Activated CD4-positive, alpha-beta T cell treated with anti-CD3 and anti-CD28 coated beads, Interleukin-2, amount 10 ng/mL, durations not matched to agents 7 days and 5 days (primary cell): ENCODE results near the gene IGSF3. TPM values are rescaled to one million over a fixed set of nuclear protein-coding genes. Genes with fewer than 3 reads are reported as not detected.

ENCODE experiments used
- CTCF ChIA-PET: fragments of 350-600 bp; sonication (Branson Sonifier 250); formaldehyde crosslinking; loops from one replicate; lab custom pipeline; 2021; ENCODE audit warnings: antibody characterized with exemption; lab: Charles Lee
- POLR2A ChIA-PET: fragments of 350-600 bp; sonication (Branson Sonifier 250); formaldehyde crosslinking; loops from one replicate; lab custom pipeline; 2021; ENCODE audit warnings: antibody characterized with exemption; lab: Charles Lee
- DNase-seq: peaks from one replicate; pipeline ENCODE4 v3.0.0-alpha.2; 2020
- H3K27ac Mint-ChIP-seq: one replicate; pipeline ENCODE4 v1.8.0; 2021; ENCODE audit warnings: mild to moderate bottlenecking, moderate library complexity, mixed read lengths
- H3K27me3 Mint-ChIP-seq: one replicate; pipeline ENCODE4 v1.8.0; 2021; ENCODE audit warnings: mixed read lengths
- H3K36me3 Mint-ChIP-seq: one replicate; pipeline ENCODE4 v1.8.0; 2021; ENCODE audit warnings: low read depth, mixed read lengths
- H3K4me1 Mint-ChIP-seq: one replicate; pipeline ENCODE4 v1.8.0; 2021; ENCODE audit warnings: mixed read lengths
- H3K4me3 Mint-ChIP-seq: one replicate; pipeline ENCODE4 v1.8.0; 2021; ENCODE audit warnings: mild to moderate bottlenecking, moderate library complexity, mixed read lengths
- H3K9me3 Mint-ChIP-seq: one replicate; pipeline ENCODE4 v1.8.0; 2021; ENCODE audit warnings: mixed read lengths
- total RNA-seq, 2 experiments: library from RNA; stranded (reverse); gene quantifications; one replicate each; pipeline ENCODE4 v1.2.3, GENCODE V29; 2021

IGSF3 gene
- total RNA-seq, 2 experiments from 2014 or later: 0.35 to 0.77 TPM

DNA sequence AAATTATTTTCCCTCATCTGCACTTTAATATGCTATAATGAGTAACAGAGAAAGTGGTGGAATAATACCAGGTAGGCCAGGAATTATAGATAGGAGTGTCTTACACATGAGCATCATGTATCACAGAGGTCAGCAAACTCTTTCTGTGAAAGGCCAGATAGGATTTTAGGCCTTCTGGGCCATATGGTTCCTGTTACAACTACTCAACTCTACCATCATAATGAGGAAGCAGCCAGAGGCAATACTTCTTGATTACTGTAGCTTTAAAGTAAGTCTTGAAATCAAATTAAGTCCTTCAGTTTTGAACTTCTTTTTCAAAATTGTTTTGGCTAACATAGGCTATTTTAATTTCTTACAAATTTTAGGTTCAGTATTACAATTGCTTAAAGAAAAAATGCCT, 32.1 kb upstream of the IGSF3 start:
- H3K27me3 Mint-ChIP-seq: peaks cover under 1% of the 10 kb centered on the region
- ChIA-PET POLR2A (no interaction called here), CTCF (no interaction called here)
- no peaks in the 10 kb centered on the region for H3K36me3 Mint-ChIP-seq
- H3K4me3 Mint-ChIP-seq: no peak overlapping the region
- no peak overlapping the region for H3K27ac Mint-ChIP-seq
- no peaks in the 10 kb centered on the region for H3K9me3 Mint-ChIP-seq
- no peak for DNase-seq
- no peaks in the 10 kb centered on the region for H3K4me1 Mint-ChIP-seq

DNA sequence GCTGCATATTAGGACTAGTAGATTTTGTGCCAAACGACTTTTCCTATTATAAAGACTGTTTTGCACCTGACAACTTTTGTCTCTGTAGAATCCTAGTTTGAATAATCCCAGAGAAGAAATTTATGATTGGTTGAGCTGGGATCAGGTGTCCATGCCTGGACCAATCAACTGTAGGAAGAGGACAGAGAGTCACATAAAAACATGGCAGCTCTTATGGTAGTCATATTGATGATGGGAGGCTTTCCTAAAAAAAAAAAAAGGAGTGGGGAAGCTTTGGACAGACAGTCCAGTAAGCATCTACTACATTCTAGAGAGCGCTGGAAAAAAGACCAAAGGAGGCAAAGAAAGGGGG, 30.7 kb upstream of the IGSF3 start:
- ChIA-PET CTCF (interaction anchor here (1.0 kb wide), 1 partner anchor 20 kb away, joined by 3 read pairs; no protein-coding TSS in a partner anchor), POLR2A (no interaction called here)
- H3K27ac Mint-ChIP-seq: no peak overlapping the region
- H3K4me3 Mint-ChIP-seq: no peak overlapping the region
- H3K4me1 Mint-ChIP-seq: no peaks in the 10 kb centered on the region
- no peaks in the 10 kb centered on the region for H3K9me3 Mint-ChIP-seq
- no peaks in the 10 kb centered on the region for H3K36me3 Mint-ChIP-seq
- no peaks in the 10 kb centered on the region for H3K27me3 Mint-ChIP-seq
- no peak for DNase-seq

DNA sequence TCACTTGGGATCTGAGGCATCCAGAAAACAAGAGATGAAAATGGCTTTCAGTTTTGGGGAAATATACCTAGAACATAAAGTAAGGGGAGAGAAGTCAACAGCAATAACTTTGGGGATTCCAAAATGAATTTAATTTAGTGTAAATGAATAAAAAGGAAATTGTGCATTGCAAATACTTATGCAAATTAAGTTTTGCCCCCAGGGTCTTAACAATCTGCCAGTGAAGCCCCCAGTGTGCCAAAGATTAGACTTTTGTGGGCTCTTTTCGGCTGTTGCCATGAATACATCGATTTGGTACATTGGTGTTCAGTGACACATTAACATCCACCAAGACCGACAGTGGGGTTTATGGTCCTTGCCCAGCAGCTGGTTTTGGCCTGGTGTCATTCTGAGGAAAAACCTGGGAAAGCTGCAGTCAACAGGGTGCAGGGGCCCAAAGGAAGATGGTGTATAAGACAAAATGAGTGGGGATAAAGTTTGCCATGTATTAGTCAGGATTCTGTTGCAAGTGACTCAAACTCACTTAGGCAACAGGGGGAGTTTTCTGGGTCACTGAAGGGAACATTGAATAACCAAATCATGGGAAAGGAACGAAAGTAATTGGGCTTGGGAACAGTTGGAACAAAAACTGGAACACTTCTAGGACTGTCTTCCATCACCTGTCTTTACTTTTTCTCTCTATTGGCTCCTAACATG, 30.2 kb upstream of the IGSF3 start:
- Mint-ChIP-seq H3K9me3 (no peaks in the 10 kb centered on the region), H3K27me3 (no peaks in the 10 kb centered on the region), H3K4me1 (no peaks in the 10 kb centered on the region), H3K27ac (no peak overlapping the region), H3K4me3 (no peak overlapping the region), H3K36me3 (no peaks in the 10 kb centered on the region)
- DNase-seq: no peak
- POLR2A ChIA-PET: no interaction called here
- CTCF ChIA-PET: interaction anchor here (1.0 kb wide), 1 partner anchor 20 kb away, joined by 3 read pairs; no protein-coding TSS in a partner anchor

DNA sequence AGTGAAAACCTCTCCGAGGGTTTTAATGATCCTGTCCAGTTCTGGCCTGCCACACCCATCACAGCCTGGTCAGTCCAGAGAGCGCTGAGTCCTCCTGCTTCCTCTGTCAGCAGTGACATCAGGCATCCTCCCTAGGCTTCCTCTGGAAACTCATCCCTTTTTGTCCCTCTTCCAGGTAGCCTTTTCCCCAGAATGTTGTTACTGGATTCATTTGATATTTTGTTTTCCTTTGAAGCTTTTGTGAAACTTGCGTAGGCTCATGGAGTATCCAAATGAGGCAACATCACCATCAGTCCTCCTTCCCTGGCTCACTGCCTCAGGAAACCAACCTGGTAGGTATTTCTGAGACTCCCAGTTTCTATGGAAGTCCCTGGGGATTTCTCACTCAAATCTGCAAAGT, 27.0 kb upstream of the IGSF3 start:
- Mint-ChIP-seq H3K36me3 (no peaks in the 10 kb centered on the region), H3K27ac (no peak overlapping the region), H3K4me1 (no peaks in the 10 kb centered on the region), H3K27me3 (no peaks in the 10 kb centered on the region), H3K9me3 (no peaks in the 10 kb centered on the region), H3K4me3 (no peak overlapping the region)
- POLR2A ChIA-PET: no interaction called here
- DNase-seq: no peak
- CTCF ChIA-PET: interaction anchor here (0.6 kb wide), 1 partner anchor 421 kb away, joined by 5 read pairs; no protein-coding TSS in a partner anchor

DNA sequence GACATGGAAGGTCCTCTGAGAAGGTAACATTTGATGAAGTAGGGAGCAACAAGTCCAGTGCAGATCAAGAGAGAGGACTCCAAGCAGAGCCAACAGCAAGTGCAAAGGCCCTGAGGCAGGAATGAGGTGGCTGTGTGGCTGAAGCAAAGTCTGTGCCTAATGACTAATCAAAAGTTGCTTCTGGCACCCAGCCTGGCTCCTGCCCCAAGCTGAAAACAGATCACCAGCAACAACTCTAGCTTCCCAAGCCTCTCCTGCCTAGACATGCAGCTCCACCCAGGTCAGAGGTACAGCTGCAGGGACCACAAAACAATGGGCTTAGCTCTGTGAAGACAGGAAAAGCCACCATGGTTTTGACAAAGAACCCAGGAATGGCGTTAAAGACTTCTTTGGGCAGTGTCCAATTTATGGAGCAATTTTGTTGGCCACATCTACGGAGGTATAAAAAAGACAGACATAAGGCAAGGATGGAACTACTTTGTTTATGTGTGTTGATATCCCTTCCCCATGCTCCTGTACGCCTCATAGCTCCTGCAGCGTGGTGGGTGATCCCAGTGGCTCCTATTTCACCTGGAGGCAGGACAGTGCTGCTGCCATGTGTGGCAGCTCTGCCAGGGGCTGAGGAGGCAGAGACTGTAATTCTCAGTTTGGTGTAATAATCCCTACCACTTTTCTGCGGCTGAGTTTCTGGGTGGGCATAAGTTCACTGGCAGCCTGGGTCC, 26.4 kb upstream of the IGSF3 start:
- no peak for DNase-seq
- no peaks in the 10 kb centered on the region for H3K36me3 Mint-ChIP-seq
- ChIA-PET CTCF (interaction anchor here (0.5 to 1.0 kb wide), 4 partner anchors 15 to 422 kb away, joined by 3 to 5 read pairs (median 3); no protein-coding TSS in a partner anchor), POLR2A (no interaction called here)
- H3K4me1 Mint-ChIP-seq: no peaks in the 10 kb centered on the region
- H3K4me3 Mint-ChIP-seq: no peak overlapping the region
- no peak overlapping the region for H3K27ac Mint-ChIP-seq
- no peaks in the 10 kb centered on the region for H3K27me3 Mint-ChIP-seq
- H3K9me3 Mint-ChIP-seq: no peaks in the 10 kb centered on the region

DNA sequence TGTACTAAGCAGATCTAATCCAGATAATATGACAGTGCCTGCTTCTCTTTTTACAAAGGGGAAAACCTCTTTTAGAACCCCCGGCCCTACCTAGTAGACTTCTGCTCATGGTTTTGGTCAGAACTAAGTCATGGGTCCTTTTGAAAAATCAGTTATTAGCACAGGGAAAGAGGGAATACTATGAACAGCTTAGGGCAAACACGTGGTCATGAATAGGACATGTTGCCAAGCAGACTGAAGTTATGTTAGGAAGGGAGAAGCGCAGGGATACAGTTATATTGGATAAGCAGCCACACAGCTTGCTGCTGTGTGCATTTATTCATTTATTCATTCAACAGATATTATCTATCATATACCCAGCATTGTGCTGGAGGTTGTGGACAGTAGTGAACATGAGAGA, 25.3 kb upstream of the IGSF3 start:
- CTCF ChIA-PET: interaction anchor here (0.6 to 1.1 kb wide), 4 partner anchors 10 to 396 kb away, joined by 3 to 4 read pairs (median 4); no protein-coding TSS in a partner anchor
- POLR2A ChIA-PET: no interaction called here
- Mint-ChIP-seq H3K36me3 (no peaks in the 10 kb centered on the region), H3K4me1 (no peaks in the 10 kb centered on the region), H3K9me3 (no peaks in the 10 kb centered on the region), H3K27ac (no peak overlapping the region), H3K4me3 (no peak overlapping the region), H3K27me3 (no peaks in the 10 kb centered on the region)
- DNase-seq: no peak

DNA sequence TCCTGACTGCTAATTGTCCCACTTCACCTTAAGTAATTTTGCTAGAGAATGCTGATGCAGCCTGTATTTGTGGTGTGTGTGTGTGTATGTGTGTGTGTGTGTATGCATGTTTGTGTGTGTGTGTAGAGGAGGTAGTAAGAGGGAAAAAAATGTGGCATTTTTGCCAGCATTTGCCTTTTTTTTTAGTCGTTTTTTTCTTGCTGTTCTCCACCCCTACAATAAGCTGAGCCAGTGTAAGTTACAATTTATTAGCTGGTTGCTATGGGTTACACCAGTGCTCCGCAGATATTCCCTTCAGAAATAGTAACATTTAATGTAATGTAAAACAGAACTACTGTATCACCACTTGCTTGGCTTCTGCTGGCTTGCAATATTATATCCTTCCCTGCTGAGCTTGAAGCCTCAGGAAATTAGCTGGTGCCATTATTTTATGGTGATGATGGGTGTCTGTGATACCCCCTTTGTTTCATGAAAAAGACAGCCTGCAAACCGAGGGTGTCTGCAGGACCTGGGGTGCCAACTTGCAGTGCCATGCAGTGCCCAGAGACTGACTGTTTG, 23.4 kb upstream of the IGSF3 start:
- Mint-ChIP-seq H3K4me1 (no peaks in the 10 kb centered on the region), H3K27me3 (no peaks in the 10 kb centered on the region)

DNA sequence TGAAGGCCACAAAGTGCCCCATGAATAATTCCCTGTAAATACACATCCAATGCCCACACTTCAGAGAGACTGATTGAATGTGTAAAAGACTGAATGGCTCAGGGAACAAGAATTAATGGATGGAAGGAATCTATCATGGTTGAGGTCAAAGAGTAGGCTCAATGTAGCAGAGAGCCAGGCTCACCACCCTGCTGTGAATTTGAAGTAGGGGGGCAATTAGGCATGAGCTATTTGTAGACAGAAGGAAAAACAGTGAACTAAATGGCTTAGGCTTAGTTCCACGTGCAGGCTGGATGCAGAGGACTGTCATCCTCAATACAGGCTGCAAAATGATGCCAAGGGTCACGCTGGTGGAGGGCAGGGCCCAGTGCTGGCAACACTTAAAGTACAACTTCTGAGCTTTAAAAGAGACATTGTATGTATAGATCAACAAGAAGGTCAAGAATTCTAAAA, 22.9 kb upstream of the IGSF3 start:
- Mint-ChIP-seq H3K36me3 (no peaks in the 10 kb centered on the region), H3K4me1 (no peaks in the 10 kb centered on the region), H3K9me3 (no peaks in the 10 kb centered on the region), H3K27me3 (no peaks in the 10 kb centered on the region), H3K4me3 (no peak overlapping the region), H3K27ac (no peak overlapping the region)
- POLR2A ChIA-PET: no interaction called here
- DNase-seq: no peak
- CTCF ChIA-PET: no interaction called here

More for the DNA sequence above, 23.4 kb upstream of the IGSF3 start:
- DNase-seq: no peak
- H3K4me3 Mint-ChIP-seq: no peak overlapping the region
- H3K27ac Mint-ChIP-seq: no peak overlapping the region
- H3K36me3 Mint-ChIP-seq: no peaks in the 10 kb centered on the region
- no peaks in the 10 kb centered on the region for H3K9me3 Mint-ChIP-seq
- ChIA-PET POLR2A (no interaction called here), CTCF (interaction anchor here (0.6 kb wide), 1 partner anchor 182 kb away, joined by 3 read pairs; no protein-coding TSS in a partner anchor)

DNA sequence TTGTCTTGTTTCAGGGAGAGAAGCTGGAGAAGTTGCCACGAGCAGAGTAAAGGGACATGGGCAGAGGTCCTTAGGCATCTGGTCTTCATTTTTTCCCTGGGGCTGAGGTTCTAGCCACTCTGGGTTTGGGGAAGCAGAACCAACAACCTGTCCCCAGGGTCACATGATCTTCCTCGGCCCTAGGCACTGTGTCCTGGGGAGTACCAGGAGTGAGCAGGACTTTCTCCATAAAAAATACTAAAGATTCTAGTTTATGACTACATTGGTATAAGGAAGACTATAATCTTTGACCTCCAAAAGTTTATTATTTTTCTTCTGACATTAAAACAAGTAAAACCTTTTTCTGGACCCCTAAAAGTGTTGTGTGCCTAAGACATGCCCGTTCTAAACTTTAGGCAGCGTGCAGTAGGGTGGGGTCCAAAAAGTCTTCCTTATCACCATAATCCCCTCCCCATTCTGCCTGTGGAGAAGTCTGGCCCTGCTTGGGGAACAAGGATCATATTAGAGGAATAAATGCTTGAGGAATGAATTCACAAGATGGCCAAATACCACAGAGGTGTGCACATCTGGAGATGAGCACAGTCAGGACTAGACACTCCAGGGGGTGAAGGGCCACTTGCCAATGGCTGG, 19.3 kb upstream of the IGSF3 start:
- no peaks in the 10 kb centered on the region for H3K36me3 Mint-ChIP-seq
- H3K27ac Mint-ChIP-seq: no peak overlapping the region
- ChIA-PET CTCF (no interaction called here), POLR2A (no interaction called here)
- DNase-seq: no peak
- H3K9me3 Mint-ChIP-seq: no peaks in the 10 kb centered on the region
- H3K4me3 Mint-ChIP-seq: no peak overlapping the region
- H3K27me3 Mint-ChIP-seq: no peaks in the 10 kb centered on the region
- no peaks in the 10 kb centered on the region for H3K4me1 Mint-ChIP-seq

DNA sequence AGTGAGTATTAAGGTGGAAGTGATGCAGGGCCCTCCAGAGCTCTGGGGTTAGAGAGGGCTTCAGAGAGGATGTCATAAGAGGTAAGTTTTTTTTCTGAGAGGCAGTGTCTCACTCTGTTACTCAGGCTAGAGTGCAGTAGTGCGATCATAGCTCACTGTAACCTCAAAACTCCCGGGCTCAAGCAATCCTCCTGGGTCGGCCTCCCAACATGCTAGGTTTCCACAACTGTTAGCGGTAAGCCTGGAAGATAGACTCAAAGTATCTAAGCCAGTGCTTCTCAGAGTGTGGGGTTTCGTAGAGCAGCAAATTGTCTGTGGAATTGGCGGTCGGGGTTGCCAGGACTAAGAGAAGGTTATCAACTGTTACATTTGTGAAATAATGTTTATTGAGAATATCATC, 18.6 kb upstream of the IGSF3 start:
- H3K9me3 Mint-ChIP-seq: no peaks in the 10 kb centered on the region
- H3K27me3 Mint-ChIP-seq: no peaks in the 10 kb centered on the region
- ChIA-PET POLR2A (interaction anchor here (0.6 kb wide), 1 partner anchor 32 kb away, joined by 3 read pairs; no protein-coding TSS in a partner anchor), CTCF (no interaction called here)
- H3K36me3 Mint-ChIP-seq: no peaks in the 10 kb centered on the region
- no peak overlapping the region for H3K27ac Mint-ChIP-seq
- no peak overlapping the region for H3K4me3 Mint-ChIP-seq
- no peaks in the 10 kb centered on the region for H3K4me1 Mint-ChIP-seq
- DNase-seq: no peak

DNA sequence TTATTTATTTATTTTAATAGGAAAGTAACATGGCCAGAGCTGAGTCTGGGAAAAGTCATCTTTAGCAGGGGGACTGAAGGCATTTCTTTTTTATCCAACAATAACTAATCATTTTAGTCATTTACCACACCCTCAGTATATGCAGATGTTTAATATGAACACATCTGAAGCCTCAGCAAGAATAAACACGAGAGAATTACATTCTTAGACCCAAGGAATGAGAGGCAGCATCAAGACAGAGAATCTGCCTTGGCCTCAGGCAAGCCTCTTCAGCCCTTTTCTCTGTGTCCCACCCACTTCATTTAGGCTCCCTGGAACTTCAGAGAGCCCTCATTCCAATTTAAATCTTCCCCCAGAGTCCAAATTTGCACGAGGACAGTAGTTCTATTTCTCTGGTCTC, 17.0 kb upstream of the IGSF3 start:
- Mint-ChIP-seq H3K9me3 (no peaks in the 10 kb centered on the region), H3K4me3 (no peak overlapping the region)
- CTCF ChIA-PET: interaction anchor here (0.6 kb wide), 1 partner anchor 200 kb away, joined by 4 read pairs; no protein-coding TSS in a partner anchor

DNA sequence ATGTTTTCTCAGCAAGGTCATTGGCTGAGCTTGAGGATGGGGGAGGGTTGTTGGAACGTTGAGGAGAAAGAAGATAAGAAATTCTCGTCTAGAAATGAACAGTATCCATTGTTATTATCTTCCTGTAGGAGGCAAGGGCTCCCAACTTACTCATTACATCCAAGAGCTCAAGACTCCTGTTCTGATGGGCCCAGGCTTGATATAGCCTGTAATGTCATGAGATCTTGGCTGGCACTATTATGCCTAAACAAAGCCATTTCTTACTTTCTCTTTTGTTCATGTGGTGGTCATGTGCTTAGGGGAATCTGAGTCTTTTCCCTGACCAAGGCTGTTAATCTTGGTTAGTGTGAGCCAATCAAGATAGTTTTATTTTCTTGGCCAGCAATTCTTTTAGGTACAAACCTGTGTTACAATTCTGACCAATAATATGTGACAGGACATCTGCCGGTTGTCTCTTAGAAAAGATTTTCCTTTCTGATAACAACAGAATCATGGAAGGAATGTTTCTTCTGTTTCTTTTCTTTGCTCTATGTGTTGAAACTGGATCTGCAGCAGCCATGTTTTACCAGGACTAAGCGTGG, 15.2 kb upstream of the IGSF3 start:
- Mint-ChIP-seq H3K4me1 (no peaks in the 10 kb centered on the region), H3K27me3 (peaks cover 4% of the 10 kb centered on the region), H3K27ac (no peak overlapping the region), H3K4me3 (no peak overlapping the region), H3K36me3 (no peaks in the 10 kb centered on the region), H3K9me3 (no peaks in the 10 kb centered on the region)
- ChIA-PET POLR2A (no interaction called here), CTCF (interaction anchor here (0.6 to 1.6 kb wide), 2 partner anchors 9 to 189 kb away, joined by 4 read pairs; no protein-coding TSS in a partner anchor)
- no peak for DNase-seq

More for the DNA sequence above, 17.0 kb upstream of the IGSF3 start:
- Mint-ChIP-seq H3K4me1 (no peaks in the 10 kb centered on the region), H3K36me3 (no peaks in the 10 kb centered on the region), H3K27me3 (peaks cover 3% of the 10 kb centered on the region), H3K27ac (no peak overlapping the region)
- POLR2A ChIA-PET: no interaction called here
- no peak for DNase-seq
